ENCODE measurements around the gene MRRF. TPM values are rescaled to one million over a fixed set of nuclear protein-coding genes. Genes with fewer than 3 reads are reported as not detected.
A peak's percentile ranks its signal among the peaks of the same experiment; 100 is the strongest.

The MRRF gene
- total RNA-seq, result 10 to 100 TPM; 76.9 to 84.0 TPM

GRCh38 chr9:122264360-122265148, at the start of gene MRRF, which contains the start of gene RBM18:
MRRF (plus strand) TSS chr9:122264882; CDS start chr9:122270892, 6,010 bp downstream.
RBM18 (minus strand) TSS chr9:122264840; CDS start chr9:122261492, 3,348 bp downstream.
- Mint-ChIP-seq H3K27me3 (no peaks in the 10 kb centered on the region), H3K4me3 (peak within 1 kb of the TSS; percentile 98), H3K9me3 (no peaks in the 10 kb centered on the region), H3K4me1 (peaks cover 43% of the 10 kb centered on the region), H3K27ac (peak within 1 kb of the TSS; percentile 100), H3K36me3 (peaks cover 20% of the 10 kb centered on the region)
- DNase-seq, result peak; percentile 92

GRCh38 chr9:122215663-122216062, 49.0 kb upstream of the MRRF start:
- no peaks in the 10 kb centered on the region for H3K36me3 Mint-ChIP-seq
- H3K27me3 Mint-ChIP-seq, result peaks cover 95% of the 10 kb centered on the region
- H3K9me3 Mint-ChIP-seq, result peaks cover 2% of the 10 kb centered on the region
- H3K27ac Mint-ChIP-seq, result no peak overlapping the region
- no peak overlapping the region for H3K4me3 Mint-ChIP-seq
- DNase-seq, result no peak
- peaks cover 22% of the 10 kb centered on the region for H3K4me1 Mint-ChIP-seq

GRCh38 chr9:122216138-122216797, 48.4 kb upstream of the MRRF start:
- DNase-seq, result no peak

GRCh38 chr9:122216798-122217418, 47.8 kb upstream of the MRRF start:
- Mint-ChIP-seq H3K4me1 (peaks cover 22% of the 10 kb centered on the region), H3K27ac (no peak overlapping the region), H3K36me3 (no peaks in the 10 kb centered on the region), H3K4me3 (no peak overlapping the region), H3K9me3 (peaks cover 2% of the 10 kb centered on the region), H3K27me3 (peaks cover 95% of the 10 kb centered on the region)
- no peak for DNase-seq

More at GRCh38 chr9:122216138-122216797, 48.4 kb upstream of the MRRF start:
- Mint-ChIP-seq H3K36me3 (no peaks in the 10 kb centered on the region), H3K27ac (no peak overlapping the region), H3K9me3 (peaks cover 2% of the 10 kb centered on the region), H3K4me1 (peaks cover 22% of the 10 kb centered on the region), H3K27me3 (peaks cover 95% of the 10 kb centered on the region), H3K4me3 (no peak overlapping the region)

- Mint-ChIP-seq H3K9me3 (peaks cover 2% of the 10 kb centered on the region), H3K27me3 (peaks cover 95% of the 10 kb centered on the region), H3K4me1 (peaks cover 22% of the 10 kb centered on the region), H3K36me3 (no peaks in the 10 kb centered on the region), H3K27ac (no peak overlapping the region), H3K4me3 (no peak overlapping the region)
- no peak for DNase-seq
Measured at GRCh38 chr9:122217640-122218039, 47.0 kb upstream of the MRRF start.

GRCh38 chr9:122218071-122218934, 46.4 kb upstream of the MRRF start:
- H3K27ac Mint-ChIP-seq, result no peak overlapping the region
- no peaks in the 10 kb centered on the region for H3K36me3 Mint-ChIP-seq
- H3K27me3 Mint-ChIP-seq, result peaks cover 95% of the 10 kb centered on the region
- H3K9me3 Mint-ChIP-seq, result peaks cover 2% of the 10 kb centered on the region
- no peak for DNase-seq
- peak overlapping the region; percentile 32 for H3K4me3 Mint-ChIP-seq
- peaks cover 19% of the 10 kb centered on the region for H3K4me1 Mint-ChIP-seq

- H3K27me3 Mint-ChIP-seq, result peaks cover 90% of the 10 kb centered on the region
- peak overlapping the region; percentile 42 for H3K4me3 Mint-ChIP-seq
- H3K4me1 Mint-ChIP-seq, result peaks cover 18% of the 10 kb centered on the region
- peaks cover 2% of the 10 kb centered on the region for H3K9me3 Mint-ChIP-seq
- H3K36me3 Mint-ChIP-seq, result no peaks in the 10 kb centered on the region
- H3K27ac Mint-ChIP-seq, result no peak overlapping the region
- DNase-seq, result no peak
Measured at GRCh38 chr9:122218935-122219855, 45.5 kb upstream of the MRRF start.

- H3K4me3 Mint-ChIP-seq, result peak overlapping the region; percentile 42
- no peak overlapping the region for H3K27ac Mint-ChIP-seq
- H3K36me3 Mint-ChIP-seq, result no peaks in the 10 kb centered on the region
- DNase-seq, result no peak
- H3K9me3 Mint-ChIP-seq, result peaks cover 2% of the 10 kb centered on the region
- H3K4me1 Mint-ChIP-seq, result peaks cover 18% of the 10 kb centered on the region
- H3K27me3 Mint-ChIP-seq, result peaks cover 90% of the 10 kb centered on the region
Measured at GRCh38 chr9:122219856-122220672, 44.6 kb upstream of the MRRF start.

- DNase-seq, result no peak
- Mint-ChIP-seq H3K36me3 (no peaks in the 10 kb centered on the region), H3K4me3 (no peak overlapping the region), H3K27ac (no peak overlapping the region), H3K9me3 (peaks cover 2% of the 10 kb centered on the region), H3K4me1 (peaks cover 18% of the 10 kb centered on the region), H3K27me3 (peaks cover 94% of the 10 kb centered on the region)
Measured at GRCh38 chr9:122220673-122221182, 44.0 kb upstream of the MRRF start.

- no peaks in the 10 kb centered on the region for H3K36me3 Mint-ChIP-seq
- peaks cover 2% of the 10 kb centered on the region for H3K9me3 Mint-ChIP-seq
- peaks cover 18% of the 10 kb centered on the region for H3K4me1 Mint-ChIP-seq
- H3K27me3 Mint-ChIP-seq, result peaks cover 94% of the 10 kb centered on the region
- H3K27ac Mint-ChIP-seq, result no peak overlapping the region
- DNase-seq, result no peak
- H3K4me3 Mint-ChIP-seq, result no peak overlapping the region
Measured at GRCh38 chr9:122221183-122221811, 43.4 kb upstream of the MRRF start.

GRCh38 chr9:122222791-122223190, 41.9 kb upstream of the MRRF start:
- Mint-ChIP-seq H3K4me3 (no peak overlapping the region), H3K36me3 (no peaks in the 10 kb centered on the region), H3K27me3 (peaks cover 92% of the 10 kb centered on the region), H3K27ac (peak overlapping the region; percentile 32), H3K4me1 (peaks cover 18% of the 10 kb centered on the region), H3K9me3 (peaks cover 2% of the 10 kb centered on the region)
- no peak for DNase-seq

- Mint-ChIP-seq H3K4me1 (peaks cover 13% of the 10 kb centered on the region), H3K27ac (no peak overlapping the region), H3K9me3 (peaks cover 2% of the 10 kb centered on the region), H3K4me3 (no peak overlapping the region), H3K27me3 (peaks cover 90% of the 10 kb centered on the region), H3K36me3 (no peaks in the 10 kb centered on the region)
- no peak for DNase-seq
Measured at GRCh38 chr9:122223435-122223834, 41.2 kb upstream of the MRRF start.

All from activated naive CD8-positive, alpha-beta T cell treated with anti-CD3 and anti-CD28 coated beads for 36 hours (primary cell).